GM19372 (cell line): ENCODE results near the gene TMEM108.

Experiments used
- ATAC-seq: cut with Tn5 transposase; IDR thresholded peaks from one replicate; pipeline ENCODE4 v1.9.1; 2021; ENCODE audit warnings: mild to moderate bottlenecking, low read depth, moderate library complexity; ENCODE audit not compliant: unreplicated experiment

TMEM108 gene

GRCh38 chr3:133301194-133301593, 263.0 kb downstream of the TMEM108 start:
- ATAC-seq: no peak

- no peak for ATAC-seq
Observed at GRCh38 chr3:133301731-133302130, 263.5 kb downstream of the TMEM108 start.

- ATAC-seq: no peak
Observed at GRCh38 chr3:133303430-133303829, 265.2 kb downstream of the TMEM108 start.

GRCh38 chr3:133317866-133318265, 279.7 kb downstream of the TMEM108 start:
- no peak for ATAC-seq

- no peak for ATAC-seq
Observed at GRCh38 chr3:133328373-133328772, 290.2 kb downstream of the TMEM108 start.

GRCh38 chr3:133329626-133330025, 291.4 kb downstream of the TMEM108 start:
- no peak for ATAC-seq

GRCh38 chr3:133330065-133330464, 291.9 kb downstream of the TMEM108 start:
- no peak for ATAC-seq

GRCh38 chr3:133330522-133330921, 292.3 kb downstream of the TMEM108 start:
- ATAC-seq: no peak

GRCh38 chr3:133354721-133355120, 316.5 kb downstream of the TMEM108 start:
- no peak for ATAC-seq

- no peak for ATAC-seq
Observed at GRCh38 chr3:133360476-133360875, 322.3 kb downstream of the TMEM108 start.

GRCh38 chr3:133361011-133361410, 322.8 kb downstream of the TMEM108 start:
- no peak for ATAC-seq

- no peak for ATAC-seq
Observed at GRCh38 chr3:133361435-133361834, 323.2 kb downstream of the TMEM108 start.

- ATAC-seq: no peak
Observed at GRCh38 chr3:133362539-133362938, 324.3 kb downstream of the TMEM108 start.

GRCh38 chr3:133364704-133365103, 326.5 kb downstream of the TMEM108 start:
- no peak for ATAC-seq

- no peak for ATAC-seq
Observed at GRCh38 chr3:133366921-133367320, 328.7 kb downstream of the TMEM108 start.

GRCh38 chr3:133367403-133367802, 329.2 kb downstream of the TMEM108 start:
- ATAC-seq: no peak

- ATAC-seq: no peak
Observed at GRCh38 chr3:133367956-133368355, 329.8 kb downstream of the TMEM108 start.

- no peak for ATAC-seq
Observed at GRCh38 chr3:133368371-133369067, 330.3 kb downstream of the TMEM108 start.

- no peak for ATAC-seq
Observed at GRCh38 chr3:133369068-133369440, 330.9 kb downstream of the TMEM108 start.

GRCh38 chr3:133371181-133371580, 333.0 kb downstream of the TMEM108 start:
- ATAC-seq: no peak

GRCh38 chr3:133371676-133372075, 333.5 kb downstream of the TMEM108 start:
- ATAC-seq: no peak

- no peak for ATAC-seq
Observed at GRCh38 chr3:133374708-133375402, 336.7 kb downstream of the TMEM108 start.
